Activated naive CD8-positive, alpha-beta T cell treated with anti-CD3 and anti-CD28 coated beads, Interleukin-2, amount 50 U/mL, for 24 hours (primary cell): ENCODE measurements around the gene SPON2.
A peak's percentile ranks its signal among the peaks of the same experiment; 100 is the strongest.

Source experiments
- ATAC-seq: fragments of 150-1000 bp; cut with Tn5 transposase; one replicate; pipeline ENCODE4 v1.10.0; 2021
- DNase-seq: peaks from one replicate; pipeline ENCODE4 v3.0.0; 2021
- H3K27ac Mint-ChIP-seq: one replicate; pipeline ENCODE4 v1.8.0; 2021; ENCODE audit warnings: mild to moderate bottlenecking, mixed read lengths
- H3K27me3 Mint-ChIP-seq: one replicate; pipeline ENCODE4 v1.8.0; 2021; ENCODE audit warnings: mixed read lengths
- H3K36me3 Mint-ChIP-seq: one replicate; pipeline ENCODE4 v1.8.0; 2021; ENCODE audit warnings: low read depth, mixed read lengths
- H3K4me1 Mint-ChIP-seq: one replicate; pipeline ENCODE4 v1.8.0; 2021; ENCODE audit warnings: mixed read lengths
- H3K4me3 Mint-ChIP-seq: one replicate; pipeline ENCODE4 v1.8.0; 2021; ENCODE audit warnings: mild to moderate bottlenecking, moderate library complexity, mixed read lengths
- H3K9me3 Mint-ChIP-seq: one replicate; pipeline ENCODE4 v1.8.0; 2021; ENCODE audit warnings: mixed read lengths

SPON2 gene

GRCh38 chr4:1211891-1212545, 39.6 kb upstream of the SPON2 start:
- H3K4me3 Mint-ChIP-seq, result no peak overlapping the region
- no peaks in the 10 kb centered on the region for H3K27me3 Mint-ChIP-seq
- no peak for ATAC-seq
- H3K4me1 Mint-ChIP-seq, result peaks cover 10% of the 10 kb centered on the region
- no peak for DNase-seq
- no peaks in the 10 kb centered on the region for H3K9me3 Mint-ChIP-seq
- H3K36me3 Mint-ChIP-seq, result peaks cover 6% of the 10 kb centered on the region
- no peak overlapping the region for H3K27ac Mint-ChIP-seq

GRCh38 chr4:1211371-1211770, 39.0 kb upstream of the SPON2 start:
- Mint-ChIP-seq H3K9me3 (no peaks in the 10 kb centered on the region), H3K4me3 (no peak overlapping the region), H3K27me3 (no peaks in the 10 kb centered on the region), H3K27ac (no peak overlapping the region), H3K4me1 (peaks cover 3% of the 10 kb centered on the region), H3K36me3 (peaks cover 5% of the 10 kb centered on the region)
- ATAC-seq (no peak), DNase-seq (no peak)

- Mint-ChIP-seq H3K4me3 (no peak overlapping the region), H3K27me3 (no peaks in the 10 kb centered on the region), H3K27ac (no peak overlapping the region), H3K9me3 (no peaks in the 10 kb centered on the region), H3K4me1 (no peaks in the 10 kb centered on the region), H3K36me3 (peaks cover 2% of the 10 kb centered on the region)
- DNase-seq (no peak), ATAC-seq (no peak)
Measured at GRCh38 chr4:1210971-1211370, 38.6 kb upstream of the SPON2 start.

GRCh38 chr4:1210241-1210841, 38.0 kb upstream of the SPON2 start:
- H3K4me3 Mint-ChIP-seq, result no peak overlapping the region
- ATAC-seq (no peak), DNase-seq (no peak)
- H3K36me3 Mint-ChIP-seq, result peaks cover 2% of the 10 kb centered on the region
- no peaks in the 10 kb centered on the region for H3K9me3 Mint-ChIP-seq
- no peaks in the 10 kb centered on the region for H3K4me1 Mint-ChIP-seq
- H3K27ac Mint-ChIP-seq, result no peak overlapping the region
- H3K27me3 Mint-ChIP-seq, result no peaks in the 10 kb centered on the region

GRCh38 chr4:1209821-1210220, 37.4 kb upstream of the SPON2 start:
- peaks cover 2% of the 10 kb centered on the region for H3K36me3 Mint-ChIP-seq
- no peak overlapping the region for H3K27ac Mint-ChIP-seq
- H3K27me3 Mint-ChIP-seq, result no peaks in the 10 kb centered on the region
- H3K9me3 Mint-ChIP-seq, result no peaks in the 10 kb centered on the region
- ATAC-seq (no peak), DNase-seq (no peak)
- no peak overlapping the region for H3K4me3 Mint-ChIP-seq
- H3K4me1 Mint-ChIP-seq, result peaks cover under 1% of the 10 kb centered on the region

GRCh38 chr4:1208970-1209704, 36.8 kb upstream of the SPON2 start:
- H3K27me3 Mint-ChIP-seq, result no peaks in the 10 kb centered on the region
- no peak overlapping the region for H3K4me3 Mint-ChIP-seq
- no peaks in the 10 kb centered on the region for H3K9me3 Mint-ChIP-seq
- H3K27ac Mint-ChIP-seq, result no peak overlapping the region
- ATAC-seq (no peak), DNase-seq (no peak)
- H3K36me3 Mint-ChIP-seq, result peaks cover 2% of the 10 kb centered on the region
- H3K4me1 Mint-ChIP-seq, result peaks cover 8% of the 10 kb centered on the region

- no peak for ATAC-seq
- H3K4me1 Mint-ChIP-seq, result peaks cover 15% of the 10 kb centered on the region
- no peak for DNase-seq
- H3K9me3 Mint-ChIP-seq, result no peaks in the 10 kb centered on the region
- no peak overlapping the region for H3K27ac Mint-ChIP-seq
- peak overlapping the region; percentile 34 for H3K4me3 Mint-ChIP-seq
- no peaks in the 10 kb centered on the region for H3K27me3 Mint-ChIP-seq
- peaks cover 2% of the 10 kb centered on the region for H3K36me3 Mint-ChIP-seq
Measured at GRCh38 chr4:1208266-1208961, 36.0 kb upstream of the SPON2 start.

- H3K4me1 Mint-ChIP-seq, result peaks cover 22% of the 10 kb centered on the region
- no peak for ATAC-seq
- no peak for DNase-seq
- no peak overlapping the region for H3K4me3 Mint-ChIP-seq
- no peaks in the 10 kb centered on the region for H3K9me3 Mint-ChIP-seq
- H3K36me3 Mint-ChIP-seq, result peaks cover 2% of the 10 kb centered on the region
- no peak overlapping the region for H3K27ac Mint-ChIP-seq
- H3K27me3 Mint-ChIP-seq, result no peaks in the 10 kb centered on the region
Measured at GRCh38 chr4:1207603-1208265, 35.4 kb upstream of the SPON2 start.

GRCh38 chr4:1207157-1207470, 34.7 kb upstream of the SPON2 start:
- no peak overlapping the region for H3K27ac Mint-ChIP-seq
- H3K27me3 Mint-ChIP-seq, result no peaks in the 10 kb centered on the region
- ATAC-seq (no peak), DNase-seq (no peak)
- H3K4me3 Mint-ChIP-seq, result no peak overlapping the region
- peaks cover 28% of the 10 kb centered on the region for H3K4me1 Mint-ChIP-seq
- H3K36me3 Mint-ChIP-seq, result peaks cover 2% of the 10 kb centered on the region
- H3K9me3 Mint-ChIP-seq, result no peaks in the 10 kb centered on the region

- Mint-ChIP-seq H3K27me3 (no peaks in the 10 kb centered on the region), H3K27ac (no peak overlapping the region), H3K4me1 (peaks cover 34% of the 10 kb centered on the region), H3K36me3 (no peaks in the 10 kb centered on the region), H3K4me3 (no peak overlapping the region), H3K9me3 (no peaks in the 10 kb centered on the region)
- ATAC-seq, result no peak
- DNase-seq, result no peak
Measured at GRCh38 chr4:1206299-1207156, 34.1 kb upstream of the SPON2 start.

- Mint-ChIP-seq H3K4me3 (no peak overlapping the region), H3K27me3 (no peaks in the 10 kb centered on the region), H3K36me3 (no peaks in the 10 kb centered on the region), H3K9me3 (no peaks in the 10 kb centered on the region), H3K4me1 (peaks cover 40% of the 10 kb centered on the region), H3K27ac (no peak overlapping the region)
- no peak for DNase-seq
- ATAC-seq, result no peak
Measured at GRCh38 chr4:1205586-1206298, 33.4 kb upstream of the SPON2 start.

- Mint-ChIP-seq H3K36me3 (no peaks in the 10 kb centered on the region), H3K27me3 (no peaks in the 10 kb centered on the region), H3K4me1 (peaks cover 47% of the 10 kb centered on the region), H3K9me3 (no peaks in the 10 kb centered on the region), H3K27ac (no peak overlapping the region), H3K4me3 (no peak overlapping the region)
- ATAC-seq (no peak), DNase-seq (no peak)
Measured at GRCh38 chr4:1204828-1205585, 32.6 kb upstream of the SPON2 start.

- Mint-ChIP-seq H3K27ac (peak overlapping the region; percentile 21), H3K36me3 (no peaks in the 10 kb centered on the region), H3K4me3 (no peak overlapping the region), H3K27me3 (no peaks in the 10 kb centered on the region), H3K4me1 (peaks cover 47% of the 10 kb centered on the region), H3K9me3 (no peaks in the 10 kb centered on the region)
- ATAC-seq (no peak), DNase-seq (no peak)
Measured at GRCh38 chr4:1204286-1204827, 32.0 kb upstream of the SPON2 start.
